K562 (cell line): ENCODE results near the gene TNFSF15. TPM values are rescaled to one million over a fixed set of nuclear protein-coding genes. Genes with fewer than 3 reads are reported as not detected.
A peak's percentile ranks its signal among the peaks of the same experiment; 100 is the strongest.

Source experiments
- ARNT ChIP-seq, 2 experiments: fragments of 450-650 bp; IDR thresholded peaks; 2 replicates each; pipeline ENCODE4 v1.6.1; 2016; ENCODE audit warnings: mild to moderate bottlenecking in 1 of 2
- BACH1 ChIP-seq: fragments of 200-800 bp; sonication (Bioruptor generic); IDR thresholded peaks from 2 replicates; pipeline ENCODE4 v1.6.1; 2016; ENCODE audit warnings: missing genetic modification characterization, missing compliant biosample characterization
- E2F3 ChIP-seq: fragments of 250-450 bp; sonication (Bioruptor Pico); IDR thresholded peaks from 2 replicates; pipeline ENCODE4 v1.4.0; 2020; ENCODE audit warnings: mild to moderate bottlenecking
- GABPB2 ChIP-seq: fragments of 250-450 bp; sonication (Bioruptor Pico); conservative IDR thresholded peaks from 2 replicates; pipeline ENCODE4 v1.5.1; 2021; ENCODE audit warnings: mild to moderate bottlenecking
- HDAC6 ChIP-seq: IDR thresholded peaks from 2 replicates; pipeline ENCODE4 v1.6.1; 2012; ENCODE audit warnings: low read depth, mild to moderate bottlenecking, control low read depth, inconsistent platforms, low read length, moderate library complexity
- HMG20A ChIP-seq: fragments of 450-650 bp; formaldehyde crosslinking; conservative IDR thresholded peaks from 2 replicates; pipeline ENCODE4 v1.4.0; 2020; ENCODE audit warnings: mild to moderate bottlenecking, mixed read lengths
- HNRNPK ChIP-seq: fragments of 200-400 bp; formaldehyde crosslinking; IDR thresholded peaks from one replicate; pipeline ENCODE4 v1.6.1; 2018; ENCODE audit warnings: mild to moderate bottlenecking, low read depth, low read length; ENCODE audit not compliant: poor library complexity, severe bottlenecking
- KAT7 ChIP-seq: sonication (generic); formaldehyde crosslinking; IDR thresholded peaks from 2 replicates; pipeline ENCODE4 v1.8.0; 2022; ENCODE audit warnings: missing genetic modification reagents, mild to moderate bottlenecking, borderline replicate concordance
- NRF1 ChIP-seq, 2 experiments: fragments of 450-650 bp; IDR thresholded peaks in 1 of 2; conservative IDR thresholded peaks in 1 of 2; 2 replicates each; pipeline ENCODE4 v1.6.1; 2014; ENCODE audit warnings: mild to moderate bottlenecking in 2 of 2
- RAD21 ChIP-seq, 2 experiments: fragments of 250-450 bp in 1 of 2; fragments of 450-650 bp in 1 of 2; sonication (Bioruptor Pico) in 1 of 2; formaldehyde crosslinking in 1 of 2; IDR thresholded peaks in 1 of 2; conservative IDR thresholded peaks in 1 of 2; 2 replicates each; pipeline versions ENCODE4 v1.4.0 to v1.8.0; 2020 to 2022; ENCODE audit warnings: mild to moderate bottlenecking in 2 of 2, moderate library complexity in 1 of 2
- RBM25 ChIP-seq: fragments of 200-400 bp; formaldehyde crosslinking; IDR thresholded peaks from 2 replicates; pipeline ENCODE4 v1.6.1; 2018; ENCODE audit warnings: low read length, low read depth, moderate library complexity; ENCODE audit not compliant: severe bottlenecking
- RREB1 ChIP-seq: fragments of 250-450 bp; sonication (Bioruptor Pico); IDR thresholded peaks from 2 replicates; pipeline ENCODE4 v1.4.0; 2020
- SIN3A ChIP-seq, 2 experiments: fragments of 150-350 bp in 1 of 2; IDR thresholded peaks; 2 replicates each; pipeline ENCODE4 v1.6.1; 2011 to 2016; ENCODE audit warnings: borderline replicate concordance in 2 of 2, low read depth in 2 of 2, low read length in 2 of 2, mild to moderate bottlenecking in 2 of 2, moderate library complexity in 2 of 2; ENCODE audit not compliant: control insufficient read depth in 1 of 2
- TRIM28 ChIP-seq: fragments of 450-650 bp; IDR thresholded peaks from 2 replicates; pipeline ENCODE4 v1.6.1; 2017
- ZBED1 ChIP-seq: IDR thresholded peaks from 2 replicates; pipeline ENCODE4 v1.6.1; 2014
- ZSCAN29 ChIP-seq: fragments of 450-650 bp; IDR thresholded peaks from 2 replicates; pipeline ENCODE4 v1.6.1; 2017
- polyA plus RNA-seq, 8 experiments: library from polyadenylated mRNA; depleted of rRNA in 4 of 8; stranded (reverse) in 5 of 8; unstranded in 3 of 8; fragments of >200 nt; fragmentation: Nextera tagmentation in 2 of 8; fragmentation: Illumina TruSeq in 1 of 8; extraction: Ambion mirVana in 2 of 8; extraction: Trizol in 1 of 8; gene quantifications; 2 replicates each; pipeline versions ENCODE4 v1.2.1 to v1.2.3, GENCODE V29; 2011 to 2014; ENCODE audit warnings: inconsistent platforms in 1 of 8, missing spikeins in 1 of 8
- total RNA-seq, 7 experiments: library from RNA; depleted of rRNA in 6 of 7; stranded (reverse); fragments of >200 nt in 6 of 7; fragmentation: Illumina TruSeq in 2 of 7; extraction: Trizol in 2 of 7; gene quantifications; 2 replicates each; pipeline versions ENCODE4 v1.2.1 to v1.2.3, GENCODE V29; 2011 to 2021; ENCODE audit warnings: low replicate concordance in 1 of 7
- TF ChIP-seq, protein P1 (sequence below): fragments of 450-650 bp; formaldehyde crosslinking; IDR thresholded peaks from 2 replicates; pipeline ENCODE4 v1.4.0; 2022; ENCODE audit warnings: missing genetic modification characterization
- TF ChIP-seq, protein P2 (sequence below): fragments of 250-450 bp; sonication (Bioruptor Pico); IDR thresholded peaks from 2 replicates; pipeline ENCODE4 v1.5.0; 2021; ENCODE audit warnings: mild to moderate bottlenecking, moderate library complexity

Gene TNFSF15
- total and polyA plus RNA-seq, 9 of the 15 experiments (the other 6 are each of a cell fraction or from before 2014, with no cell fraction given), result not detected

- no peak for TF ChIP-seq ZBED1
- TF ChIP-seq BACH1, result no peak
- TF ChIP-seq ZSCAN29, result no peak
- TF ChIP-seq E2F3 (CRISPR knock-in tag), result no peak
- no peak for TF ChIP-seq SIN3A (IDR thresholded peaks at IDR 0.05; ENCODE audit: borderline replicate concordance in 2 of 2, control insufficient read depth in 1 of 2, low read depth in 2 of 2, low read length in 2 of 2)
- TF ChIP-seq HDAC6, result no peak
- TF ChIP-seq HMG20A (CRISPR knock-in tag), result no peak
- no peak for TF ChIP-seq GABPB2 (CRISPR knock-in tag)
- TF ChIP-seq KAT7 (CRISPR knock-in tag), result no peak
- TF ChIP-seq ARNT (IDR thresholded peaks at IDR 0.05), result no peak
- no peak for TF ChIP-seq RREB1 (CRISPR knock-in tag)
- TF ChIP-seq, protein P1, sequence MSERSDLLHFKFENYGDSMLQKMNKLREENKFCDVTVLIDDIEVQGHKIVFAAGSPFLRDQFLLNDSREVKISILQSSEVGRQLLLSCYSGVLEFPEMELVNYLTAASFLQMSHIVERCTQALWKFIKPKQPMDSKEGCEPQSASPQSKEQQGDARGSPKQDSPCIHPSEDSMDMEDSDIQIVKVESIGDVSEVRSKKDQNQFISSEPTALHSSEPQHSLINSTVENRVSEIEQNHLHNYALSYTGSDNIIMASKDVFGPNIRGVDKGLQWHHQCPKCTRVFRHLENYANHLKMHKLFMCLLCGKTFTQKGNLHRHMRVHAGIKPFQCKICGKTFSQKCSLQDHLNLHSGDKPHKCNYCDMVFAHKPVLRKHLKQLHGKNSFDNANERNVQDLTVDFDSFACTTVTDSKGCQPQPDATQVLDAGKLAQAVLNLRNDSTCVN (CRISPR knock-in tag), result no peak
- TF ChIP-seq, protein P2, sequence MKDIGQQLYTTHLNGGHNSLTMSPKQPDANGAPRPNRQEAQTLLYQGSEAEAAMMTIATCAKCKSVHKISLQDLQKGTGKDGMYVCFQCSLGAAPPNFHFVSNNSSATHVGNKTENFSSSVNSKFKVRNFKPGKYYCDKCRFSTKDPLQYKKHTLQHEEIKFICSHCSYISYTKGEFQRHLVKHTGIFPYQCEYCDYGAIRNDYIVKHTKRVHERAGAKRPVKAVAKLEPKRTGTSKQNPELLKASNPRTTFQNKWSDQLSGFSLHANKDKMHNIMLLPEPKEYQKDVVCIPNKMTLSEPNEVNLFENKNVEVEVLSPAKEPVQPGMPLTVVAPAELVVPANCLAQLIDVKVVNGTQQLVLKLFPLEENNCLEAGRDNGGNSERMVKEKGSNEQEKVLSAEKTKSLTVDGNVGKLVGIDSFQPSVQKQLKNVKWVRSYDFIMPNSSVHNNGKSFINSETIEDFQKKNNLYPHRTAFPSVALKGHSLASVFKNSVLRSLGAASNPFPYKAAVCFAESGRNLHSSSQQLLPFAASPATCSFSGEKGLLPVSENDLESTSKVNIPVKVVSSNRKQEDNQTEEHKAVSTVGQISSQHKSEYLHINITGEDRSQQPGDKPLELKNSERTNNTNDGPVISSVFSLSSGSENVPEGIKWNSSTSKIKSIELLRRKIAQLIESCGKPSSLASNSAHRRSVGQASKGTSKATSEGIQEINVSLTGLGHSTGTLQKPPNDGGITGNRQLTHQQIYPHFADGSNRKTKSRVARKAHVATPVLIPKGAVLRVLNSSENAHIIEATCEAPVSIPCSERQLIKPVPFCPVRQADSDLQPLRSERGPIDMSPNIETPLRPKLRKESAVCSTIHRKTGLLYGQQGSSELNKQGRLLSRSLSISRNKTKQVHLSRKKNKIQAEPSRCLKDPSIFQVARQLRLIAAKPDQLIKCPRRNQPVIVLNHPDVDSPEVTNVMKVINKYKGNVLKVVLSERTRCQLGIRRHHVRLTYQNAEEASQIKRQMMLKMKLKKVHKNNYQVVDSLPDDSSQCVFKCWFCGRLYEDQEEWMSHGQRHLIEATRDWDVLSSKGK (CRISPR knock-in tag), result no peak
- no peak for TF ChIP-seq NRF1 (conservative IDR thresholded peaks at IDR 0.05 in 1 of 2, IDR thresholded peaks at IDR 0.05 in 1 of 2)
- TF ChIP-seq RAD21 (CRISPR knock-in tag; conservative IDR thresholded peaks at IDR 0.05 in 1 of 2, IDR thresholded peaks at IDR 0.05 in 1 of 2), result peak; percentile 89 to 94
- no peak for TF ChIP-seq RBM25
- TF ChIP-seq TRIM28, result no peak
- no peak for TF ChIP-seq HNRNPK
Observed at GRCh38 chr9:114738581-114739316, 67.1 kb downstream of the TNFSF15 start (continued).
